Measurements from ENCODE around the gene SGTA.
A peak's percentile ranks its signal among the peaks of the same experiment; 100 is the strongest.

SGTA gene

DNA sequence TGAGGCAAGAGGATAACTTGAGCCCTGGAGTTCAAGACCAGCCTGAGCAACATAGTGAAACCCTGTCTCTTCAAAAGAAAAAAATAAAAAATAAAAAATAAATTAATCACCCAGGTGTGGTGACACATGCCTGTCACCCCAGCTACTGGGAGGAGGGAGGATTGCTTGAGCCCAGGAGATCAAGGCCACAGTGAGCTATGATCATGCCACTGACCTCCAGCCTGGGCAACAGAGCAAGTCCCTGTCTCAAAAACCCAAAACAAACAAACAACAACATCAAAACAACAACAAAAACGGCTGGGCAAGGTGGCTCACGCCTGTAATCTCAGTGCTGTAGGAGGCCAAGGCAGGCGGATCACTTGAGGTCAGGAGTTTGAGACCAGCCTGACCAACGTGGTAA, 39.0 kb downstream of the SGTA start:
- DNase-seq: no peak

GRCh38 chr19:2743099-2743498, 40.0 kb downstream of the SGTA start:
- DNase-seq: no peak

DNA sequence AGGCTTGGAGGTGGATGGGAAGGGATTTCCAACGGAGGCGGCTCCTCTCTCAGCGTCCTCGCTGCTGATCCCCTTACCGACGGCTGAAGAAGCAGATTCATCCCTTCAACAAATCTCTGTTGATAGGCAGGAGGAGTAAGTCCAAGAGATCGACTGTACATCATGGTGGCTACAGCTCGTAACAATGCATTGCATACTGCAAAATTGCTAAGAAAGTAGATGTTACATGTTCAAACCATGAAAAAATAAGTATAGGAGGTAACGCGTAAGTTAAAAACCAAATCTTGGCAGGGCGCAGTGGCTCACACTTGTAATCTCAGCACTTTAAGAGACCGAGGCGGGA, 42.8 kb downstream of the SGTA start:
- DNase-seq: no peak

DNA sequence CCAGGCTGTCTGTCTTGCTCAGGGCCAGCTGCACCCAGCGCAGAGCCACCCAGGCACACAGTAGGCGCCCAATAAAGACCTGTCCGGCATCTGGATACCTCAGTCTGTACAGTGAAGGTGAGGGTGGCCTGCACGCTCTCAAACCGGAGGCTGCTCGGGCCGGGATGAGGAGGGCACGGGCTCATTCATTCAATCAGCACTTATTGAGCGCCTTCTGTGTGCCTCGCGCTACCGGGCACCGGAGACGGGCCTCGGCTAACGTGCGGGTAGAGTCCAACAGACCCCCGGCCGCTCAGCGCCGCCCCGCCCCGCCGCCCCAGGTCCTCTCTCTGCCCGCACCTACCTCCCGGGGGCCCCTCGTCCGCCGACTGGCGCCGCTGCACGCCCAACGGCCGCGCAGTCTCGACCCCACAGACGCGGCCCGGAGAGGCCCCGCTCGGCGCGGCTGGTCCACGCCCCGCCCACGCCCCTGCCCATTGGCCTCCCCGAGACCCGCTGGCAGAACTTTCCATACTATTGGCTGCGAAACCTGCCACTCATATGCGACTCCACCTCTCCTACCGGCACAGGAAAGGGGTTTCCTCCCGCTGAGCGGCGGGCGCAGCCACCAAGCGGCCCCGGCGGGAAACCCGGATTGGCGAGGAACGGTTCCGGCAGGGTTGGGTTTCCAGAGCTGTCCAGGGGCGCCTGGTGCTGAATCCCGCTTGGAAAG, 43.3 kb downstream of the SGTA start, which contains the start of gene SLC39A3:
TSS of gene SLC39A3 (minus strand) at position 416 of the 712 bp plus-strand sequence. CDS start 2,760 bp downstream, outside the sequence.
- peak; percentile 93 to 97 for DNase-seq

GRCh38 chr19:2736550-2737190, 46.4 kb downstream of the SGTA start:
- DNase-seq: no peak

DNA sequence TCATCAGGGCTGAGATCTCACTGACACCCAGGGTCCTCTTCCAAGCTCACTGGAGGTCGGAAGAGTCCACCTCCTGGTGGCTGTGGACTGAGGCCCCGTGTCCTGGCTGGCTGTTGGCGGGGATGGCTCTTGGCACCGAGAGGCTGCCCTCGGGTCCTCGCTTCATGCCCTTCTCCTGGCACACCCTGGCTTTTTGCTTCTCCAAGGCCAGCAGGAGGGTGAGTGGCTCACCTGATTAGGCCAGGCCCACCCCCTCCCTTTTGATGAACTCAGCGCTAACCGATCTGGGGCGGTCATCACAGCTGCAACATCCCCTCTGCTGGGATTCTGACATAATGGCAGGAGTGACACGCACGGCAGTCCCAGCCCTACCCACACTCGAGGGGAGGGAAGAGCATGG, 47.7 kb downstream of the SGTA start:
- DNase-seq: no peak

DNA sequence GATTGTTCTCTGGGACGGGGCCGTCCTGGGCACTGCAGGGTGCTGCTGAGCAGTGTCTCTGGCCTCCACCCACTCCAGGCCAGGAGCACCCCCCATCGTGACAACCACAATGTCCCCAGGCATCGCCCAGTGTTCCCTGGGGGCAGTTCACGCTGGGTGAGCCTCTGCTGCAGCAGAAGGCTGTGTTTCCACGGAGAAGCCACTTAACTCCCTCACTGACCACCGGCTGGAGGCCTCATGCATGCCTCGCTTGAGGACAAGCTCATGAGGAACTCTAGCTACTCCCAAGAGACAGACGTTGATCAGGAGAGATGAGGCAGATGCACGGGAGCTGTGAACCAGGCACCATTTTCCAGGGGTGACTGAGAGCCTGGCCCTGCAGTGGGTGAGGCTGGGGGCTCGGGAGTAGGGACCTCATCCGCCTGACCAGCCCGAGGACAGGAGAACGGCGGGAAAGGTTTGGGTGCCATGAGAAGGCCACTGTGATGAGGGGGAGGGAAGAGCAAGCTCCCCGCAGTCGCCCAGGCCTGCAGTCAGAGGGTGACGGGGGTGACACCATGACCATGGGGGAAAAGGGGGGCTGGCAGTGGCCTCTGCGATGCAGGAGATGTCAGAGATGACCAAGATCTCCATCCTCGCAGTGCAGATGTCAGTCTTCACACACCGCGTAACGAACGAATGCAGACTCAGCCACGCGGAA, 48.3 kb downstream of the SGTA start:
- DNase-seq: no peak

GRCh38 chr19:2733930-2734588, 49.0 kb downstream of the SGTA start:
- no peak for DNase-seq

GRCh38 chr19:2732883-2733282, 50.2 kb downstream of the SGTA start:
- no peak for DNase-seq

GRCh38 chr19:2732157-2732725, 50.8 kb downstream of the SGTA start:
- DNase-seq: no peak

DNA sequence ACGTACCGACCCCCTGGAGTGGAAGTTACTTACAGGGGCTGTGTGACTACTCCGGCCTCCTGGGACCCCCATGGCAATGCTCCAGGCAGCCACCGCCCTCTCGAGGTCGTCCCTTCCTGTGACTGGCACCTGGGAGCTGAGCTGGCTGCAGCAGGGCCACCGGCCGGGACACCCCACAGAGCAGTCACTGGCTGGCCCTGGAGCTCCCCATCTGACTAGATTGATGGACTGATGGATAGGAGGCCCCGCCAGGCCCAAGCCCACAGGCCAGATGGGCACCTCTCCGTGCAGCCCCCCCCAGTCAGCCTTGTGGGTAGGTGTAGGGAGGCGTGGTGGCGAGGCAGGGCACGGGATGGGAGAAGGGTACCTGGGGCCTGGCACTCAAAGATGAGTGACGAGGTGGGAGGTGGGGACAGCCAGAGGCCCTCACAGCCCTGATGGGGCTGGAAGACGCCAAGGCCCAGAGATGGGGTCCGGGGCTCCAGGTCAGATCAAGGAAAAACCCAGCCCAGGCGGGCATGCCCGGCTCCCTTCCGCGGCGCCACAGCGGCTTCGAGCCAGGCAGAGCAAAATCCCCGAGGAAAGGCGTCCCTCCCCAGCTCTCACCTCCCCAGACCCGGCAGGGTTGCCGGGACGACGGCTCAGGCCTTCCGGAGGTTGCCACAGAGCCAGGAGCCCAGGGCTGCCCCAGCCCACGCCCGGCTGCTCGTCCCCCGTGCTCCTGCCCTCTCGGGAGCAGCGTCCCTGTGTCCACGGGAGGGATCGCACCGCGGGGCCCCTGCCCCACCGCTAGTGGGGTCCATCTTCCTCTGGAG, 51.7 kb downstream of the SGTA start:
- no peak for DNase-seq

DNA sequence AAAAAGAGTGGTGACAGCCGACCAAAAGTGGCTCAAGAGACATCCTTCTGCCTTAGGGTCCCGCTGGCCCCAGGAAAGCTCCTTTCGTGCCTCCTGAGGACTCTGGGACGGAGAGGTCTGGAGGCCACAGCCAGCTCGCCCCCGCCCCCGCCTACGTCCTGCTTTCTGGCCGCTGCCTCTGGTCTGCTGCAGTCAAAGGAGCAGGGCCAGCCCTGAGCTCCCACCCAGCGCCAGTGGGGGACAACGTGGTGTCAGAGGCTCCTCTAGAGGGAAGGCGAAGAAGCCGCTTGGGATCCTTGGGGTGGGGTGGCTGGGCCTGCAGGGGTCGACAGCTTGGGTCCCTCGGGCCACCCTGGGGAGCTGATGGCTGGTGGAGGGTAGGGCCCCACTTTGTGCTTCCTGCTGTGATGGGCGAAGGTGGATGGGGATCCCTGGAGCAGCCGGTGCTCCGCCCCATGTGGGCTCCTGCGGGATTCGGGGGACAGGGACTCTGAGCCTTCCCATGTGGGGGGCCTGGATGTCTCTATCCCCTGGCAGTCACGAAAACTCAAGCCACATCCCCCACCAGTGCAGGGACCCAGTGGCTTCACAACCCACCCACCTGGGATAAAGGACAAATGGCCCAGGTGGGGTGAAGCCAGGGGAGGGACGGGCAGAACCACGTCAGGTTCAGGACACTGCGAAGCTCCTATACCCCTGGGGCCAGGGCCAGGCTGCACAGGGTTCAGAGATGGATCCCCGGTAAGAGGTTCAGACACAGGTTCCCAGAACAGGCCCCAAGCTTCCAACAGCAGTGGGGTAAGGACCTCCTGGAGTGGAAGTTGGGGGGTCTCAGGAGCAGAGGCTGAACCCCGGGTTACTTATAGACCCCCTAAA, 52.9 kb downstream of the SGTA start:
- no peak for DNase-seq

DNA sequence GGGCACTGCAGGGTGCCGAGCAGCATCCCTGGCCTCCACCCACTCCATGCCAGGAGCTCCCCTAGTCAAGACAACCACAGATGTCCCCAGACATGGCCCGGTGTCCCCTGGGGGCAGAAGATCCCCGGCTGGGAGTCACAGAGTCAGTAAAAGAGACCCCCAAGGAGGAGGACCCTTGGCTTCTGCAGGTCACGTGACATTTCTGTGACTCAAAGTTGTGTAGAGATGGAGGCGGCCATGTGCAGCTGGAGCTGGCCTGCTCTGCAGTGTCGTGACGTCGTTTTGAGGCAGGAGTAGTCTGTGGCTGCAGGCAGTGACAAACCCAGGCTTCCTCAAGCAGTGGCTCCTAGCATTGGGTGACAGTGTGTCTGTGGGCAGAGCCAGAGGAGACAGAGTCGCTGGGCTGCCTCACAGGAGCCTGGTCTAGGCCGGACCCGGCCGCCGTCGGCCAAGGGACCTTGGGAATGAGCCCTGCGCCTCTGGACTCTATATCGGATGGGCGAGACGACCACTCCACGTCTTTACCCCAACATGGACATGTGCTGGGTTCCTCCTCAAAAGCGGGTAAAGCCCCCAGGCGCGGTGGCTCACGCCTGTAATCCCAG, 54.2 kb downstream of the SGTA start:
- DNase-seq: no peak

GRCh38 chr19:2727640-2727944, 55.5 kb downstream of the SGTA start:
- DNase-seq: no peak

- peak in 1 of 2 experiments; percentile 19 for DNase-seq
These were observed 56.0 kb downstream of the SGTA start for GRCh38 chr19:2726904-2727639.

- DNase-seq: no peak
These were observed 56.8 kb downstream of the SGTA start for GRCh38 chr19:2726160-2726855.

DNA sequence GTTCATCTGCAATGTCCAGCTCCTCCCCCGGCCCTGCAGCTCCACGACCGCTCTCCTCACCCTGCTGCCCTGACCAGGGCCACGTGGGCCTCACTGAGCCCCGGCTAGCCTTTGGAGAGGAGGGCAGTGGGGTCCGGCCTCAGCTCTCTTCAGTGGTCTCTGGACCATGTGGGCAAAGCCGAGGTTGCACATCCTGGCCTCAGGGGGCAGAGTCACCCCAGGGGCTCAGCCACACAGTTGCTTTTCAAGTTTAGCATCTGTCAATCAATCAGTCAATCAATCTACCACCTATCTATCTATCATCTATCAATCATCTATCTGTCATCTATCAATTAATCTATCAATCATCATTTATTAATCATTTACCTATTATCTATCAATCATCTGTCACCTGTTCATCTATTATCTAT, 58.9 kb downstream of the SGTA start:
- no peak for DNase-seq

DNA sequence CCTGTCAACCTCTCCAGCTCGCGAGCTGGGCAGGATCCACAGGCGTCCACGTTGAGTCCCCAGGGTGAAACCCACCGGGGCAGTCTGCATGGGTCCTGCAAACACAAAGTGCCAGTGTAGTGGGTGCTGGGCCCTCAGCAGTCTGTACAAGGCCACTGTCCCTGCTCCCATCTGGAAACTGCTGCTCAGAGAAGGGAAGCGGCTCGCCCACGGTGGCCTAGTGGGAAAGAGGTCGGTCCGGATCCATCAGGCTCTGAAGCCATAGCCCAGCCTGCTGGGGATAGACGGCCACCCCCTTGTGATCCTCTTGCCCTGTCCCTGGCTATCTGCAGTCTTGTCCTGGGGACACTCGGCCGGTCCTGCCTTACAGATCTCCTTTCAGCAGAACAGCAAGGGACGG, 59.3 kb downstream of the SGTA start:
- no peak for DNase-seq

DNA sequence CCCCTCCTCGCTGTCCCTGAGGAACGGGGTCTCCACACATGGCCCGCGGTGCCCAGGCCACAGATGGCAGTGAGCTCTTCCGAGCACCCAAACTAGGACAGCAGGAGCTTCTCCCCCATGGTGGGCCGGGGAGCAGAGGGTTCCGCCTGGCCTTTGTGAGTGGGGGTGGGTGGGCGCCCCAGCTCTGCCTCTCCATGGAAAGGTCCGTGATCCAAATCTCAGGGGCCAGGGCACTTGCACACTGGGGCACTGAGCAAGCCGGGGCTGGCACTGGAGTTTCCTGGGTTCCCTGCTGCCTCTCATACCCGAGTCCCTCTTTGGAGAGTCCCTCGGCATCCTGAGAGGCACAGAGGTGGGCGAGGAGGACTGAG, 59.7 kb downstream of the SGTA start:
- DNase-seq: no peak
